Activated CD4-positive, alpha-beta memory T cell treated with anti-CD3 and anti-CD28 coated beads for 36 hours (primary cell): ENCODE results near the gene PAX5. TPM values are rescaled to one million over a fixed set of nuclear protein-coding genes. Genes with fewer than 3 reads are reported as not detected.
A peak's percentile ranks its signal among the peaks of the same experiment; 100 is the strongest.

ENCODE experiments used
- CTCF ChIA-PET: fragments of 350-600 bp; sonication (Branson Sonifier 250); formaldehyde crosslinking; loops from one replicate; lab custom pipeline; 2021; ENCODE audit warnings: antibody characterized with exemption, inconsistent platforms; lab: Charles Lee
- POLR2A ChIA-PET: fragments of 350-600 bp; sonication (Branson Sonifier 250); formaldehyde crosslinking; loops from one replicate; lab custom pipeline; 2021; ENCODE audit warnings: antibody characterized with exemption; lab: Charles Lee
- DNase-seq: peaks from one replicate; pipeline ENCODE4 v3.0.0-alpha.2; 2020
- H3K27ac Mint-ChIP-seq: one replicate; pipeline ENCODE4 v1.8.0; 2021; ENCODE audit warnings: mixed read lengths
- H3K27me3 Mint-ChIP-seq: one replicate; pipeline ENCODE4 v1.8.0; 2021; ENCODE audit warnings: mixed read lengths
- H3K36me3 Mint-ChIP-seq: one replicate; pipeline ENCODE4 v1.8.0; 2021; ENCODE audit warnings: mixed read lengths
- H3K4me1 Mint-ChIP-seq: one replicate; pipeline ENCODE4 v1.8.0; 2021; ENCODE audit warnings: low read depth, mixed read lengths
- H3K4me3 Mint-ChIP-seq: one replicate; pipeline ENCODE4 v1.8.0; 2021; ENCODE audit warnings: mild to moderate bottlenecking, mixed read lengths
- H3K9me3 Mint-ChIP-seq: one replicate; pipeline ENCODE4 v1.8.0; 2021; ENCODE audit warnings: mixed read lengths
- intact Hi-C: fragments of 100-400 bp; cut with micrococcal nuclease; formaldehyde crosslinking; loops from one replicate; pipeline ENCODE4 v1.15.1; 2023
- total RNA-seq, 2 experiments: library from RNA; stranded (reverse); gene quantifications; one replicate each; pipeline ENCODE4 v1.2.3, GENCODE V29; 2021

PAX5 gene
- total RNA-seq, 2 experiments from 2014 or later = 0.12 to 0.15 TPM

DNA sequence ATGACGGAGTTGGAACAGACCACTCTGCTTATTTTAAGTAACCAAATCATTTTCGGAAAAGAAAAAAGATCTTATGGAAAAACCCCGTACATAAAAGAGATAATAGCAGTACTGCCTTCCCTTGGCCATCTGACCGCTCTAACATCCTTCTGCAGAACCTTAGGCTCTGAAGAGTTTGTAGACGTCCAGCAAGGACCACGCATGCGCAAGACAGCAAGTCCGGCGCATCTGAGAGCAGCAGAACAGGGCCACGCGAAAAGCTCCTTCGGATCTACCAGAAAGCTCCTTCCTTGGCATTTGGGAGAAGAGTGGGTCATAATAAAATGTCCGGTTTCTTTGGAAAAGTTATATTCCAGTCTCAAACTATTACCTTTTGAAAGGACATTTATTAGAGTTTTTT lies 26.8 kb downstream of the PAX5 start:
- intact Hi-C loops = no loop called here
- no peak overlapping the region for H3K4me3 Mint-ChIP-seq
- H3K27ac Mint-ChIP-seq = no peak overlapping the region
- no peaks in the 10 kb centered on the region for H3K9me3 Mint-ChIP-seq
- POLR2A ChIA-PET = no interaction called here
- CTCF ChIA-PET = no interaction called here
- H3K36me3 Mint-ChIP-seq = no peaks in the 10 kb centered on the region
- H3K4me1 Mint-ChIP-seq = peaks cover 2% of the 10 kb centered on the region
- DNase-seq = no peak
- peaks cover 45% of the 10 kb centered on the region for H3K27me3 Mint-ChIP-seq

DNA sequence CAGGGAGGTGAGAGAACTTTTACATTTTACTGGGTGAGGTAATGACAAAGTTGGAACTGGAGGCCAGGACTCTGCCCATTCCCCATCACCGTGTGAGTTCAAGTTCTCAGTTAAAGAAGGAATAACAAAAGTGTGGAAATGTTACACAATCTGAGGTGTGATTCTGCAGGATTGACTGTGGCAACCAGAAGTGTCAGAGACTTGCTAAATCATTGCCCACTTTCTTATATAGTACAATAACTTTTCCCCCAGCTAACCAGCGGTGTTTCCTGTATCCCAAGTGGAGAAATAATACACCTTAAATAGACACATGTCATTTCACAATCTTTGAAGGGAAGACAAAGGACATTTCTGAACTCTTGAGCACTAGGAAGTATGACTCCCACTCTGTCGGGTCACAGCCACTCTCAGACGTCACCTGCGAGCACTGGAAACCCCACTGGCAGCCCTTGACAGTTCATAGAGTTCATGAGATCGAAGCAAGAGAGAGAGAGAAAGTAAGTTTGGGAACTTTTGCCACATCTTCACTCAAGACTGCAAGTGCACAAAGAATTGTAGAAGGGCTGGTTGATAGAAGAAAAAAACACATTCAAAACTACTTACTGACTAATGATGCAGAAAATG lies 28.4 kb downstream of the PAX5 start:
- Mint-ChIP-seq H3K27me3 (peaks cover 52% of the 10 kb centered on the region), H3K4me1 (peaks cover 2% of the 10 kb centered on the region), H3K4me3 (no peak overlapping the region), H3K27ac (no peak overlapping the region), H3K9me3 (no peaks in the 10 kb centered on the region), H3K36me3 (no peaks in the 10 kb centered on the region)
- ChIA-PET POLR2A (no interaction called here), CTCF (no interaction called here)
- intact Hi-C loops = no loop called here
- no peak for DNase-seq

DNA sequence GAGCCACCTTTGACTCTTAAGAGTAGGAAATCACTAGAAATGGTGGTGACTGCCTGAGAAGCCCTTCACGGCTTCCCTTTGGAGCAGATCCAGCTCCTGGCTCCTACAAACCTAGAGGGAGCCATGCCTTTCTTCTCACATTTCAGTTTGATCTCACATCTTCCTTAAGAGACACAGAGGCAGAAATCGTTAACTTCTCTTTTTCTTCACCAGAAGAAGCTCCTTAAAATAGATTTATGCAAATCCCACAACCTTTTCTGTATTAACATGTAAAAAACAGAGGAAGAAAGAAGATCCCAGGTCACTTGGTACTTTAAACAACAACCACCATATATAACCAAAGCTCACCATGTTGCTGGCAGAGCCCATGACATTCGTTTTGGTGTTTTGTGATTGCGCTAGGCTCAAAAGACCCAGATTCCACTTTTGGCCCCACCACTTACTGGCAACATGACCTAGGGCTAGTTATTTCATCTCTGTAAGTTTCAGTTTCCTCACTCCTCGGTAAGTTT lies 29.6 kb downstream of the PAX5 start:
- Mint-ChIP-seq H3K27ac (no peak overlapping the region), H3K27me3 (peaks cover 53% of the 10 kb centered on the region), H3K9me3 (no peaks in the 10 kb centered on the region), H3K36me3 (no peaks in the 10 kb centered on the region), H3K4me3 (no peak overlapping the region), H3K4me1 (peaks cover 2% of the 10 kb centered on the region)
- ChIA-PET CTCF (interaction anchor here (0.6 to 1.0 kb wide), 3 partner anchors 9 to 305 kb away, joined by 3 read pairs; no protein-coding TSS in a partner anchor), POLR2A (no interaction called here)
- DNase-seq = no peak
- intact Hi-C loops = no loop called here

DNA sequence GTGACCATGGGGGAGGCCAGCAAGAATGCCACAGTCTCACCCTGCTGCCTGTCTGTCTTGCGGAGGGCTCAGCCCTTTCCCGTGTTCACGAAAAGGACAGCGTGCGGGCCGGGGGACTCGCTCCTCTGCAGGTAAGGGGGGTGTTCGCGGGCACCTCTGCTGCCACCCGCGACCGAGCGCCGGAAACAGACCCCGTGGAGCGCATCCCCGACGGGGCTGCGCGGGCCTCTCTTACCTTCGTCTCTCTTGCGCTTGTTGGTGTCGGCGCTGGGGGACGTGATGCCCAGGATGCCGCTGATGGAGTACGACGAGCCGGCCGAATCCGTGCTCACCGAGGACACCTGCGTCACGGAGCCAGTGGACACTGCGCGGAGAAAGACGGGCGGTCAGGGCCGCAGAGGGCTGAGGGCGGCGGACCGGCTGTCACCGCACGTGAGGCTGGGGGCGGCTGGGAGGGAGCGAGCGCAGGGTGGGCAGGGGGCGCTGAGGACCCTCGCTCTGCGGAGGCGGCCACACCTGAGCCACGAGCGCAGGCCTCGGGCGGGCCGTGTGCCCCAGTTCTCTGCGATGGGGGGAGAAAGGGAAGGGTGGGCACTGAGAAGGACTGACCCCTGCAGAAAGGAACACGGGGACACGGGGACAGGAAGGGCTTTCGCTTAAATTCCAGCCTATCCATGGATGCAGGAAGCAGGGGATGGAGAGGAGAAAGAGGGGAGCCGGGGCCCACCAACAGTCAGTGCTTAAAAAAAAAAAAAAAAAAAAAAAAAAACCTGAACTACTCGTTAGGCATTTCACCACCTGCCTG lies 31.5 kb downstream of the PAX5 start:
- intact Hi-C loops = no loop called here
- no peak overlapping the region for H3K4me3 Mint-ChIP-seq
- no peaks in the 10 kb centered on the region for H3K9me3 Mint-ChIP-seq
- H3K27ac Mint-ChIP-seq = no peak overlapping the region
- H3K27me3 Mint-ChIP-seq = peaks cover 47% of the 10 kb centered on the region
- no peak for DNase-seq
- CTCF ChIA-PET = no interaction called here
- no peaks in the 10 kb centered on the region for H3K36me3 Mint-ChIP-seq
- POLR2A ChIA-PET = no interaction called here
- peaks cover 2% of the 10 kb centered on the region for H3K4me1 Mint-ChIP-seq

DNA sequence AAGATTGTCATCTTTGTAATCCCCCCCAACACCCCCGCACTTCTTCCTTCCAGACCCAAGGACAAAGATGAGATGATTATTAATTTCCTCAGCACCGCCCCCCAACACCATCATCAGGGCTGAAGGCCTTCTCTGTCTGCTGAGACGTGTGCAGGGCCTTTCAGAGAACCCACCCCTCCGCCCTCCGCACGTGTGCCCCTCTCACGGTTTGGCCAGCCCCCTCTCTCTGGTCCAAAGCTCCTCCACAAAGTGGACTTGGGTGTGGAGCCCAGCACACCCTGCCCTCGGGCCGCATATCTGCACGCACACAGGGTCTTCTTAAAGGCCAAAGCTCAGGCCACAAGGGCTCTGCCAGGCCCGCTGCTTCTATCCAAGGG lies 32.0 kb downstream of the PAX5 start:
- no peak for DNase-seq
- ChIA-PET CTCF (no interaction called here), POLR2A (no interaction called here)
- intact Hi-C loops = no loop called here
- no peaks in the 10 kb centered on the region for H3K36me3 Mint-ChIP-seq
- peaks cover 41% of the 10 kb centered on the region for H3K27me3 Mint-ChIP-seq
- no peak overlapping the region for H3K27ac Mint-ChIP-seq
- peaks cover 2% of the 10 kb centered on the region for H3K4me1 Mint-ChIP-seq
- no peaks in the 10 kb centered on the region for H3K9me3 Mint-ChIP-seq
- H3K4me3 Mint-ChIP-seq = no peak overlapping the region

DNA sequence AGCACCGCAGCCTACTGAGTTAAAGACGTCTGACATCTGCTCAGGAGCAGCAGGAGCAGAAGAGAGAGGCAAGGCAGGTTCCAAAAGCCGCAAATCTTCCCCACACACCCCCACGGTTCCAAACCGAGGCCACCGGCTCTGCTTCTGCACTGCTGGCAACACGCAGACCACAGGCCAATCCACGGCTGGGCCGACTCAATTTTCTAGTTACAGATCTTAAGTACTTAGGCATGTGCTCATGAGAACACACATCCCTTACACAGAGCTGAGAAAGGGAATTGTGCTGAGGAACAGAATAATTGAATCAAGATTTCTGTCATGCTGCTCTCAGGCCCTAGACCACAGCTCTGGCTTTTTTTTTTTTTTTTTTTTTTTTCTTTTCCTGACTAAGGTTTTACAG lies 32.6 kb downstream of the PAX5 start:
- no peak for DNase-seq
- peaks cover 2% of the 10 kb centered on the region for H3K4me1 Mint-ChIP-seq
- POLR2A ChIA-PET = no interaction called here
- H3K27ac Mint-ChIP-seq = no peak overlapping the region
- no peaks in the 10 kb centered on the region for H3K9me3 Mint-ChIP-seq
- H3K4me3 Mint-ChIP-seq = no peak overlapping the region
- CTCF ChIA-PET = no interaction called here
- peaks cover 36% of the 10 kb centered on the region for H3K27me3 Mint-ChIP-seq
- intact Hi-C loops = no loop called here
- H3K36me3 Mint-ChIP-seq = no peaks in the 10 kb centered on the region

DNA sequence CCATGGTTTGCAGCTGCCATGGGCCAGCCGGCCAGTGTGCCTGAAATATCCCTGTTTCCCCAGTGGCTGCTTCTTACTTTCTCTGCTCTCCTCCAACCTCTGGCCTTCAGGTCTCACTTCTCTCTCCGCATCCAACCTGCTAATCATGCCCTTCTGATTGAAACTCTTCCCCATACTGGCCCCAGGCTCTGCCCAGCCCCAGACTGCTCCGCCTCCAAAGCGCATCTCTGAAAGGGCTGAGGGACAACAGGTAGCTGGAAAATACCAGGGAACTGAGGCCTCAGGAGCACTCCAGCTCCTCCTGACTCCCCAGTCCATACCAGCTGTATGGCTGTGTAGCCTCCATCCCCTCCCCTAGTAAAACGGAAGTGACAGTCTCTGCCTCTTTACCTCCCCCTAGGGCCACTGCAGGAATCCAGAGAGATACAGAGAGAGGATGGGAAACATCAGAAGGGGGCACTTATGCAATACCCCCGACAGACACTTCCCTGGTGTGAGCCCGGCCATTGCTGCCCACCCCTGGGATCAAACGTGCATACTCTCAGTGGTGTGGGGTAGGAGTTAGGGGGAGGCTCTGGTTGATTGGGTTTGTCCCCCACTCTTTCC lies 34.2 kb downstream of the PAX5 start:
- ChIA-PET POLR2A (no interaction called here), CTCF (no interaction called here)
- Mint-ChIP-seq H3K9me3 (no peaks in the 10 kb centered on the region), H3K27me3 (peaks cover 28% of the 10 kb centered on the region), H3K4me1 (peaks cover 4% of the 10 kb centered on the region), H3K36me3 (no peaks in the 10 kb centered on the region), H3K4me3 (no peak overlapping the region), H3K27ac (no peak overlapping the region)
- no peak for DNase-seq
- intact Hi-C loops = loop anchor here (10.0 kb wide), 1 partner anchor 335 kb away; no protein-coding TSS in a partner anchor

DNA sequence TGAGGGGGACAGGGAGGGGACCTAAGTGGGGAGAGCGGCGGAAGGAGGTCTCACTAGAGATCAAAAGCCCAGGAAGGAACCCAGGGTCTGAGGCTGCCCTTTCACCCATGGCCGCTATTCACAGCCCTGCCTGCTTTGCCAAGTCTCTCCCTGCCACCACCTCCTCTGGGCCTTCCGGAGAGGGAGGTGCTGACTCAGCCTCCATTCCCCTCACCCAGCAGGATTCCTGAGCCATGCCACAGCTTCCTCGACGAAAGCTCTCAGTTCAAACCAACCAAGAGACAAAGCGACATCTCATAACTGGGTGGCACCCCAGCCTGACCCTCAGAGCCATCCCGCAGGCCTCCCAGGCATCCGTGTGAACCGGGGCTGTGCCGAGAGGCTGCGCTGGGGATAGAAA lies 36.7 kb downstream of the PAX5 start:
- H3K4me3 Mint-ChIP-seq = no peak overlapping the region
- CTCF ChIA-PET = interaction anchor here (0.7 to 3.9 kb wide), 4 partner anchors 11 to 326 kb away, joined by 3 to 25 read pairs (median 4); no protein-coding TSS in a partner anchor
- H3K36me3 Mint-ChIP-seq = no peaks in the 10 kb centered on the region
- no peak for DNase-seq
- peaks cover 26% of the 10 kb centered on the region for H3K27me3 Mint-ChIP-seq
- POLR2A ChIA-PET = no interaction called here
- H3K27ac Mint-ChIP-seq = no peak overlapping the region
- H3K4me1 Mint-ChIP-seq = peaks cover 2% of the 10 kb centered on the region
- intact Hi-C loops = loop anchor here (10.0 kb wide), 1 partner anchor 337 kb away; no protein-coding TSS in a partner anchor
- H3K9me3 Mint-ChIP-seq = no peaks in the 10 kb centered on the region

DNA sequence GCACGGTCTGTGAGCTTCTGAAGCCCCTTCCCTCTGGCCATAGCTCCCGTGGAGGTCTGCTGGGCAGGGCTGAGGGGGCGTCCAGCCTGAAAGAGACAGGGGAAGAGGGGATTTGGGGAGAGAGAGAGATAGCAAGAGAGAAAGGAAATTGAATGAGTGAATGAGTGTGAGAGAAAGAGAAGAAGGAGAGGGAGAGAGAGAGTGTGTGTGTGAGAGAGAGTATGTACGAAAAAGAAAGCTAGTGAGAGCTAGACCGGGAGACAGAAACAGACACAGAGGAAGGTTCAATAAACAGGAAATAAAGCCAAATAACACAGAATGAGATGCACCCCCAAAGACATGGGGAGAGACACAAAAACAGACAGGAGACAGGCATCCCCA lies 37.4 kb downstream of the PAX5 start:
- H3K27me3 Mint-ChIP-seq = peaks cover 23% of the 10 kb centered on the region
- intact Hi-C loops = loop anchor here (1.0 to 10.0 kb wide), 4 partner anchors 313 to 394 kb away; no protein-coding TSS in a partner anchor
- peaks cover 2% of the 10 kb centered on the region for H3K9me3 Mint-ChIP-seq
- ChIA-PET CTCF (interaction anchor here (0.7 to 3.9 kb wide), 15 partner anchors 12 to 464 kb away, joined by 3 to 25 read pairs (median 5); no protein-coding TSS in a partner anchor), POLR2A (interaction anchor here (1.3 kb wide), 1 partner anchor 368 kb away, joined by 3 read pairs; no protein-coding TSS in a partner anchor)
- DNase-seq = no peak
- H3K4me3 Mint-ChIP-seq = no peak overlapping the region
- no peak overlapping the region for H3K27ac Mint-ChIP-seq
- peaks cover 1% of the 10 kb centered on the region for H3K36me3 Mint-ChIP-seq
- H3K4me1 Mint-ChIP-seq = peaks cover 2% of the 10 kb centered on the region

DNA sequence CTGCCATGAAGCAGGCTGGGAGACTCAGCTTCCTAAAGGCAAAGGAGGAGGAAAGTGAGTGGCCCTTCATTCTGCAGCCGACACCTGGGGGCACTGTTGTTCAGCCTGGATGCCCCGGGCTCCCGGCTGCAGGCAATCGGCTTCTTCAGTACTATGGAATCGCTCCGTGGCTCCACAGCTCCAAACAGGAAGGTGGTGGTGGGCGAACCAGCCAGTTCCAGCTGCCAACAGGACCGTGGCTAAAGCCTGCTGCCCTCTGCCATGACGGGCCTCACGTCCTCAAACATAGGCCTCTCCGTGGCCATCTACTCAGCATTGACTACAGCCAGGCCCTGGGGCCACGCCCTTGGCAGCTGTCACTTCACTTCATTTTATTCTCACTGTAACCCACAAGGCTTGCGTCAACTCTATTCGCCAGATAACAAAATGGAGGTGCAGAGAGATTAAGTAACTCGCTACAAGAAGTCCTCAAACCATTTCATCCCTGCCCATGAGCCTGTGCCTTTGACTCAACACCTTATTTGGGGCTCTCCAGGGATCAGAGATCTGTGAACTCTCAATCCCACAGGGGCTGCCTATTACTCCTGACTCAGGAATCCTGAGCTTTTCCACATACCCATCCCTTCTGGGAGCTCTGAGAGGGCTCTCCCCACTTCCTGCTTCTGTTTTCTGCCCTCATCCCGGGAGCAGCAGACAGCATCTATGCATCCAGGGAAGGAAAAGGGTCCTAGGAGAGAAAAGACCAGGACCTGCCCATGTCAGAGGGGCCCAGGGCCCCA lies 38.0 kb downstream of the PAX5 start:
- peaks cover 2% of the 10 kb centered on the region for H3K4me1 Mint-ChIP-seq
- ChIA-PET POLR2A (interaction anchor here (0.6 to 1.3 kb wide), 2 partner anchors 85 to 368 kb away, joined by 3 read pairs; no protein-coding TSS in a partner anchor), CTCF (interaction anchor here (0.6 to 3.9 kb wide), 24 partner anchors 8 to 465 kb away, joined by 3 to 25 read pairs (median 4); partner anchors contain the start of gene GRHPR)
- peak; percentile 69 for DNase-seq
- H3K4me3 Mint-ChIP-seq = no peak overlapping the region
- peaks cover 5% of the 10 kb centered on the region for H3K36me3 Mint-ChIP-seq
- peaks cover 23% of the 10 kb centered on the region for H3K27me3 Mint-ChIP-seq
- H3K27ac Mint-ChIP-seq = no peak overlapping the region
- intact Hi-C loops = loop anchor here (1.0 to 10.0 kb wide), 4 partner anchors 313 to 394 kb away; no protein-coding TSS in a partner anchor
- H3K9me3 Mint-ChIP-seq = peaks cover 7% of the 10 kb centered on the region
